ENCODE measurements around the gene SIAH2.

Gene SIAH2

DNA sequence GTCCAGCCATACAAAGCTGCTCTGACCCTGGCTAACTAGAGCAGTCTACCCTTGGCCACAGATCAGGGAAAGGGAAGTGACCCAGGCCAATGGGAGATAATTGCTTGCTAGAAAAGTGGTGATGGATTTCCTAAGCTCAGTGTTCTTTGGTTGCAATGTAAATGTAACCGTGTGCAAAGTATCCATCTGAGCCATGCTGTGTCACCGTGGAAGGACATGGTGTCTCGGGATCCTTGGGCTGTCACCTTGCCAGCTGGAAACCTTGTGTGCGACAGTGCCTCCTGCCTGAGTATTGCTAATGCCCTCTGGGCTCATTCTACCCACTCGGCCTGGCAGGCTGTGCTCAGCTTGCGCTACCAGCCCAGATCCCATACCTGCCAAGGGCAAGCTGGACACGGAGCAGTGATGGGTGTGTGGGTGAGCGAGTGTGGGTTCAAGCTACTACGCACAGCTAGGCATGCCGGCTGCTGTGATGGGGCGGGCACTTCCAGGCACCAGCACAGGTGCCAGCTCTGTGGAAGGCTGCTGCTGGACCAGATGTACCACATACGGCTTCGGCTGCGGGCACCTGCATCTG, 10.7 kb upstream of the SIAH2 start:
- DNase-seq: no peak

GRCh38 chr3:150771600-150771999, 8.6 kb upstream of the SIAH2 start:
- DNase-seq: no peak

DNA sequence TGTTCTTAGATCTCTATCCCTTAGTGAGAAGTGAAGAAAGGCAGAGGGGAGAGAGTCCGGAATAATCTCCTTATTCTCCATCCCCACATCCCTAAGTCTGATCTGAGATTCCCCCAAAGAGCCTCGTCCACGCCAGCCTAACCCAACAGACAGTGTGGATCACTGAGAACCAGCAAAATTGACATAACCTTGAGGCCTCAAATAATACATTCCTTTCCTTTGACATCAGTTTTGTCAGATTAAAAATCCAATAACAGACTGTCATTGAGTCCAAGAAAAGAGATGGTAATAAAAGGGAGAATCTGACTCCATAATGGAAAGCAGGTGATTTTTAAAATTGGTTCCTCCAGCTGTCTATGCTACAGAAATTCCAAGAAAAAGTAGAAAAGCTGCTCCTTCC, 7.7 kb upstream of the SIAH2 start:
- DNase-seq: no peak

- no peak for DNase-seq
These were observed 3.8 kb upstream of the SIAH2 start for GRCh38 chr3:150766742-150767141.

- DNase-seq: peak in 1 of 2 experiments; percentile 53
These were observed 3.2 kb upstream of the SIAH2 start for GRCh38 chr3:150765949-150766720.

- no peak for DNase-seq
These were observed 2.0 kb upstream of the SIAH2 start for GRCh38 chr3:150764967-150765366.

GRCh38 chr3:150764566-150764965, 1.6 kb upstream of the SIAH2 start:
- no peak for DNase-seq

- DNase-seq: no peak
These were observed 993 bp upstream of the SIAH2 start for GRCh38 chr3:150763841-150764483.

GRCh38 chr3:150762662-150763121, 277 bp downstream of the SIAH2 start:
- DNase-seq: no peak

GRCh38 chr3:150761831-150762661, 923 bp downstream of the SIAH2 start:
- DNase-seq: peak; percentile 59 to 62

DNA sequence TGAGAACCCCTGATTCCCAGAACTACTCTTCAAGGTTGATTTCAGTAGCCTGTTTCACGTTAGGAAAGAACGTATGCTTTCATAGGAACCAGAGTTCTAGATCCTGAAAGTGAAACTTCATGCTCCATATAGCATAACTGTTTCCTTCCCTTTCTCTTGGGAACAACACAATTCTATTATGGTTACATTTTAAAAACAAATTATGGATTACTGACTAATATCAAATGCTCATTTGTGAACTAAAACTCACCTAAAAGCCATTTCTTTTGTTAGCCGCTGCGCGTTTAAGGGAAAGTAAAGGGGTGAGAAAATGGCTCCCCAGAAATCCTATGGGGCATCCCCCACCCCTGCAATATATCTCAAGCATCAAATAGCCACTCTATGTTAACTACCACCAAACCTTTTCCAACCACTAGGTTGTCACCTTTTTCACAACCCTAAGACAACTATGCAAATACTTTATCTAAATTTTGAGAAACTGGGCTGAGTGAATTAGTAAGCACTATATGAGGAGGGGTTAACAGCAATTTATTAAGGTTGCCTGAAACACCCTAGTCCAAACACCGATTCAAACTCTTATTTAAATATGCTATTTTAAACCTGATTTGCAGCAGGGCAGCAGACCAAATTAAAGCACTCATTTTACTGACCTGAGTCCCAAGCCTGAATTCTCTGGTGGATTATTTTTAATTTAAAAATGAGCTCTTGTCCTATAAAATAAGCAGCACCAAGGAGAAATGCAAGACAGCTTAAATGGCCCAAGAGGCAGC, 2.4 kb downstream of the SIAH2 start:
- DNase-seq: peak in 1 of 2 experiments; percentile 69

DNA sequence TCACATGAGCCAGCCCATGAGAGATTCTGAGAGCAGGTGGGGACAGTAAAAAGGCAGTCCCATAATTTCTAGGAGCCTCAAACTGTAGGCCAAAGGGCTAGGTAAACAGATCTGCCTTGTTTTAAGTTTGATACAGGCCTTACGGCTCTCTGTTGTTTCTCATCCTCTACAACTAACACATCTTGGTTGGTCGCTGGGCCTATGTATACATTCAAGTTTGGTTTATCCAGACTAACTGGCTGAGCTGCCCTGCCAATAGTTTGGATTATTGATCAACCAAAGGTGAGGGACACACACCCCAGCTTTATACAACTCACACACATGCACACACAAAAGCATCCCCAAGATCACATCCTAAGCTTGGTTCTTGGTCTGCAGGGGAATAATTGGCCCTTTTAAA, 3.0 kb downstream of the SIAH2 start:
- DNase-seq: no peak

DNA sequence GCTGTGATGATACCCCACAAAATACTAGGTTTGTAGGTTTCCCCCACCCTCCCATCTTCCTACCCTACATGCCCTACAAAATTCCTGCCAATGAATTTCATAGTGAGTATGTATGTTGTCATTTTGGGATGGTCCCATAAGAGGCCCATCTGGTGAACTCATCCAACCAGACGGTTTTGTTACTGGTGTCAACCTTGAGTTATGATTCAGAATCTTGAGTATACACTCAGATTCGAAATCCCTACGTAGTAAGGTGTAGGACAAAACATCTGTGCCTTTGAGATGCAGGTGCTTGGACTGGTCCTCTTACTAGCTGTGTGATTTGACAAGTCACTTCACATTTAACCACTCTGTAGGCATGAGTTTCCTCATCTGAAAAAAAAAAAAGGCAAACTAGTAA, 3.6 kb downstream of the SIAH2 start:
- DNase-seq: no peak

GRCh38 chr3:150757768-150758167, 5.2 kb downstream of the SIAH2 start:
- DNase-seq: no peak

- no peak for DNase-seq
These were observed 5.6 kb downstream of the SIAH2 start for GRCh38 chr3:150757364-150757763.

- no peak for DNase-seq
These were observed 6.4 kb downstream of the SIAH2 start for GRCh38 chr3:150756491-150757059.

DNA sequence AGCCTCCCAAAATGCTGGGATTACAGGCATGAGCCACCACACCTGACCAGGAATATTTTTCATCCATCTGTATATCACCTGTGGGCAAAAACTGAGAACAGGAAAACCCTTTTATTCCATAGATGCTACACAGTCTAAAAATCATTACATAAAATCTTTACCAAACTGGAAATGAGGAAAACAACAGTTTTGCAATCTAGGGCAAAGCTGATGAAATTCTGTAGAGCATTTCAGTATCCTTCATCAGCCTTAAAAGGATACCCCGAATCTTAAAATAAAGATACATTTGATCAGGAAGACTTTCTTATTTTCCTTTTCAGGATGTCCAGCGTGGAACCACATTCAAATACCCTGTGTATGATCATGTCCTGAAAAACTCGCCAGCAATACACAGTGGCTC, 7.1 kb downstream of the SIAH2 start:
- no peak for DNase-seq

DNA sequence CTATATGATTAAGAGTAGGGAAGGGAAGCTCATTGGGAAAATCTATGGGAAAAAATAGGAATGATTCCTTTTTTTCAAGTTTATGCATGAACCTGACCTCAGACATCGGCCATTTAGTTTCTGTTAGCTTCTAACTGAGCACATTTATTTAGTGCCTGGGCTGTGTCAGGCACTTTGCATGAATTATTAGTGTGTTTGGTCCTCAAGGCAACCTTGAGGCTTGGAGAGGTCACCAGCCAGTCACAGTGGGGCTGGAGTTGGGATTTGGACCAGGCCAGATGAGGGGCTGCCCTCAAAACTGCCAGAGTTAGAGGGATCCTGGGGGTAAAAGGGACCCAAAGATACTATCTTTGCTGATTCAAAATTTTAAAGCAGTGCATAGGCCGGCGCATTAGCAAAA, 8.1 kb downstream of the SIAH2 start:
- no peak for DNase-seq

DNA sequence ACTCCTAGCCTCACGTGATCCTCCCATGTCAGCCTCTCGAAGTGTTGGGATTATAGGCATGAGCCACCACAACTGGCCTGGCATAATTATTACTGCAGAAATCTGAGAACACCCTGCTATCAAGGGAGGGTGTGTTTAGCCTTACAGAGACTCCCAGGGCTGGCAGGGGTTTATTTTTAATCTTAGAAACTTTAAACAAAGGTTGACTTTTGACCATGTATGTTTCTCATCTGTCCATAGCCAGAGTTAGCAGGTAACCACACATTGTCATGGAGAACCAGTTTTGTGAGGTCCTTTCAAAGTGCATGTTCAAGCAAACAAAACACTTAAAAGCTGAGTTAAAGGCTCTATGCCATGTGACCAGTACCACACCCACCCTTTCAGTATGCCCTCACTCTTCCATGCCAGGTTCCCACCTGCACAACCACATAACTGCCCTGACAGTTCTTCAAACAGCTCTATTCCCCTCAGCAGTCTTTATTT, 11.1 kb downstream of the SIAH2 start:
- DNase-seq: peak in 1 of 2 experiments; percentile 15

- DNase-seq: no peak
These were observed 13.7 kb downstream of the SIAH2 start for GRCh38 chr3:150749255-150749654.

DNA sequence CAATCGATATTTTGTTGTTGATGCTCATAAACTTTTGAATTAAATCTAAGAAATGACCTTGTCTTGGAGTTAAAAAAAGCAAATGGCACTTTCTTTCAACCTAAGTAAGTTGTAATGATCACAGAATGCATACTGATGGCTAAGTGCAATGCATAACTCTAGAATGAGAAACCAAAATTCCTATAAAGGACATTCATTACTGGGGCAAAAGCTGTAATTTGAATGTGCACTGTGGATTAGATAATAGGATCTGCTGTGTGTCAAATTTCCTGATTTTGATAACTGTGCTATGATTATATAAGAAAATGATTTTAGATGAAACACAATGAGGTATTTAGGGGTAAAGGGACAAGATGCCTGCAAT, 14.3 kb downstream of the SIAH2 start:
- DNase-seq: no peak
